Muscle layer of colon (tissue), 2 donors: ENCODE measurements around the gene RXFP4.
"Not testable (repeated sequence)": the region's sequence is repeated elsewhere in the genome, so short reads cannot be mapped to it uniquely, and the experiment has no call there.

Experiments
- H3K27ac ChIP-seq: one replicate; pipeline ENCODE4 v1.7.0; 2013; ENCODE audit warnings: low read depth, mild to moderate bottlenecking, low read length, moderate library complexity
- H3K27me3 ChIP-seq, 2 donors: one replicate each; pipeline ENCODE4 v1.7.0; 2013; ENCODE audit warnings: low read length in 2 of 2, mild to moderate bottlenecking in 2 of 2; ENCODE audit not compliant: insufficient read depth in 2 of 2, control insufficient read depth in 1 of 2
- H3K36me3 ChIP-seq: one replicate; pipeline ENCODE4 v1.7.0; 2013; ENCODE audit warnings: mild to moderate bottlenecking, low read length; ENCODE audit not compliant: insufficient read depth
- H3K4me1 ChIP-seq: one replicate; pipeline ENCODE4 v1.7.0; 2013; ENCODE audit warnings: mild to moderate bottlenecking, low read length; ENCODE audit not compliant: insufficient read depth
- H3K4me3 ChIP-seq, 2 donors: one replicate each; pipeline ENCODE4 v1.7.0; 2013; ENCODE audit warnings: low read length in 2 of 2, low read depth in 1 of 2, mild to moderate bottlenecking in 1 of 2, moderate library complexity in 1 of 2
- H3K9ac ChIP-seq: one replicate; pipeline ENCODE4 v1.7.0; 2013; ENCODE audit warnings: low read length
- H3K9me3 ChIP-seq: one replicate; pipeline ENCODE4 v1.7.0; 2013; ENCODE audit warnings: mild to moderate bottlenecking, low read length
- donor health status: abdominal sarcoma.
- donor health status: Adenocarcinoma of cecum.

Gene RXFP4, protein sequence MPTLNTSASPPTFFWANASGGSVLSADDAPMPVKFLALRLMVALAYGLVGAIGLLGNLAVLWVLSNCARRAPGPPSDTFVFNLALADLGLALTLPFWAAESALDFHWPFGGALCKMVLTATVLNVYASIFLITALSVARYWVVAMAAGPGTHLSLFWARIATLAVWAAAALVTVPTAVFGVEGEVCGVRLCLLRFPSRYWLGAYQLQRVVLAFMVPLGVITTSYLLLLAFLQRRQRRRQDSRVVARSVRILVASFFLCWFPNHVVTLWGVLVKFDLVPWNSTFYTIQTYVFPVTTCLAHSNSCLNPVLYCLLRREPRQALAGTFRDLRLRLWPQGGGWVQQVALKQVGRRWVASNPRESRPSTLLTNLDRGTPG

DNA sequence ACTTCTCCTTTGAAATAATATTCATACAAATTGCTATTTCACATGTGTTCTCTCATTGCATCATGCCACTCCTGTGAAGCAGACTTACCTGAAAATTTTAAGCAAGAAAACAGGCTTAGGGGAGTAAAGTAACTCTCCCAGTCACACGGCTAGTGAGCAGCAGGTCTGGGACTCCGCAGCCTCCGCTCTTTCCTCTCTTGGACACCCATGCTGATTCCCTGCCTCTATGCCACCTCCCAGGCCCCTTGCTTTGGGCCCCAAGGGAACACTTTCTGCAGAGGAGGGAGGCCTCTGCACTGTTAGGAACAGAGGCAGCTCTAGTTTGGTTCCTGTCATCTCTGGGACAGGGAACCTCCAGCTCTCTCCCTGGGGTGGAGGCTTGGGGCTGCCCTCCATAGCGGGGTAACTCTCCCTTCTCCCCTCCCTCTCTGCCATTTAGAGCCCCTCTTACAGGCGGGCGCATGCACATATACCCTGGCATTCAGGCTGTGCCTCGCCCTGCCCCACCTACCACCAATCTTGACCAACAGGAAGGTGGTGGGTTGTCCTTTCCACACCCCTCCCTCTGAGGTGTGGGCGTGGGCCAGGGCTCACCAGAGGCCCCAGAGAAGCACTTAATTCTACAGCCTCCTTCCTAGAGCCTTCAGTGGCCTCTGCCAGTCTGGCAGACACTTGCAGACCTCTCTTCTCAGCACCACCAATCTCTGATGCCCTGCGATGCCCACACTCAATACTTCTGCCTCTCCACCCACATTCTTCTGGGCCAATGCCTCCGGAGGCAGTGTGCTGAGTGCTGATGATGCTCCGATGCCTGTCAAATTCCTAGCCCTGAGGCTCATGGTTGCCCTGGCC lies at the start of gene RXFP4:
Gene RXFP4 (plus strand): TSS at position 646 of the 852 bp plus-strand sequence. CDS start 72 bp downstream, at position 718.
- no peak within 1 kb of the TSS for H3K27ac ChIP-seq
- no peaks in the 10 kb centered on the region for H3K4me1 ChIP-seq
- no peaks in the 10 kb centered on the region for H3K36me3 ChIP-seq
- no peak within 1 kb of the TSS for H3K4me3 ChIP-seq
- no peaks in the 10 kb centered on the region for H3K27me3 ChIP-seq
- H3K9me3 ChIP-seq, result no peaks in the 10 kb centered on the region
- H3K9ac ChIP-seq, result no peak within 1 kb of the TSS

DNA sequence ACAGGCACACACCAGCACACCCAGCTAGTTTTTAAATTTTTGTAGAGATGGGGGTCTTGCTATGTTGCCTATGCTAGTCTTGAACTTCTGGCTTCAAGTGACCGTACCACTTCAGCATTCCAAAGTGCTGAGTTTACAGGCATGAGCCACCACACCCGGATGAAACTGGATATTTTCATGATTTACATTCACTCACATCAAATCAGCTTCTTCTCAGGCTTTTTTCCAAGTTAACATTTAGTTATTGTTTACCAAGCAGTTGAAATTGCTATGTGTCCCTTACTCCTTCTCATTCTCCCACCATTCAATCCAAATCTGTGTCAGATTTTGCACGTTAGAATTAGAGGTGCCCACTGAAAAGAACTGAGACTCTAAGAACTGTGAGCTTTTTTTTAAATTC lies 48.6 kb upstream of the RXFP4 start:
- peaks cover 9% of the 10 kb centered on the region for H3K4me1 ChIP-seq
- no peak overlapping the region for H3K9ac ChIP-seq
- H3K4me3 ChIP-seq, result no peak overlapping the region
- H3K36me3 ChIP-seq, result peaks cover 10% of the 10 kb centered on the region
- H3K27ac ChIP-seq, result no peak overlapping the region
- no peaks in the 10 kb centered on the region for H3K27me3 ChIP-seq
- no peaks in the 10 kb centered on the region for H3K9me3 ChIP-seq

DNA sequence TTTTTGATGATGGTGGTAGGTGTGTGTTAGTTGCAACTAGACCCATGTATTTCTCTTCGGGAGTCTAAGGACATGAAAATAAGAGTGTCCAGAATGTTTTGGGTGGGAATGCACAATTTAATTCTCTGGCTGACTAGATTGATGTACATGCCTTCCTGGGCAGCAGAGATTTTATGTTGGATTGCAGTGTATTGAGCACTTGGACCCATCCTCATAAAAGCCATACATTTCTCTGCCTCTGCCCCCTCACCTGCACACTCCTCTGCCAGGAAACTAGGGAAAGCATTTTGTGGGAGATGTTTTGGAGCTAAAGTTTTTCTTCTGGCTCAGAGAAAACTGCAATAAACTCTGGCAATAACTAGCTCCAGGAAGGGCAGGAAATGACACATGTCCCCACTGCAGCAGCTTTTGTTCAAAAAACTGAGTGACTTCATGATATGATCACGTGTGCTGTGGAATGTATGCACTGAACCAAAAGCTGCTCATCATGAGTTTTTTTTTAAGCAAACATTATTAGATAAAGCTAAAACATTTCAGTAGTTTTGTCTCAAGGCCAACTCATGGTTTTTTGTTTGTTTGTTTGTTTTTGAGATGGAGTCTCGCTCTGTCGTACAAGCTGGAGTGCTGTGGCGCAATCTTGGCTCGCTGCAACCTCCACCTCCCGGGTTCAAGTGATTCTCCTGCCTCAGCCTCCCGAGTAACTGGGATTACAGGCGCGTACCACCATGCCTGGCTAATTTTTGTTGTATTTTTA lies 47.9 kb upstream of the RXFP4 start:
- Histone ChIP-seq H3K27ac (no peak overlapping the region), H3K36me3 (peaks cover 12% of the 10 kb centered on the region), H3K9ac (no peak overlapping the region), H3K9me3 (no peaks in the 10 kb centered on the region), H3K27me3 (no peaks in the 10 kb centered on the region), H3K4me3 (no peak overlapping the region), H3K4me1 (peaks cover 9% of the 10 kb centered on the region)

DNA sequence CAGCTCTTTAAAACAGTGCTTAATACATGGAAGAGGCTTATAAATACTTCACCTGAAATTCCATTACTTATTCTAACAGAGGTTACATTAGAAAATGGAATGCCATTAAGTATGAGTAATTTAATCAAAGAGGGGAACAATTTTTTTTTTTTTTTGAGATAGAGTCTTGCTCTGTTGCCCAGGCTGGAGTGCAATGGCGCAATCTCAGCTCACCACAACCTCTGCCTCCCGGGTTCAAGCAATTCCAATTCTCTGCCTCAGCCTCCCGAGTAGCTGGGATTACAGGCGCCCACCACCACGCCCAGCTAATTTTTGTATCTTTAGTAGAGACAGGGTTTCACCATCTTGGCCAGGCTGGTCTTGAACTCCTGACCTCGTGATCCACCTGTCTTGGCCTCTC lies 45.8 kb upstream of the RXFP4 start:
- not testable (repeated sequence) for H3K9ac ChIP-seq, H3K27me3 ChIP-seq
- peaks cover 33% of the 10 kb centered on the region for H3K36me3 ChIP-seq

DNA sequence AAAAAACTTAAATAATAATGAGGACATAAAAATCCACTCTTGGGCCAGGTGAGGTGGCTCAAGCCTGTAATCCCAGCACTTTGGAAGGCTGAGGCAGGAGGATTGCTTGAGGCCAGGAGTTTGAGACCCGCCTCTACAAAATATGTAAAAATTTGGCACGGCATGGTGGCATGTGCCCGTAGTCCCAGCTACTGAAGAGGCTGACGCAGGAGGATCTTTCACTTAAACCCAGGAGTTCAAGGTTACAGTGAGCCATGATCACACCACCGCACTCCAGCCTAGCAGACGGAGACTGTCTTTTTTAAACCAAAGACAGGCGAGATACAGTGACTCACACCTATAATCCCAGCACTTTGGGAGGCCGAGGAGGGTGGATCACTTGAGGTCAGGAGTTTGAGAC lies 45.0 kb upstream of the RXFP4 start:
- H3K9ac ChIP-seq, H3K4me3 ChIP-seq, H3K4me1 ChIP-seq, H3K9me3 ChIP-seq, H3K27me3 ChIP-seq, H3K27ac ChIP-seq: not testable (repeated sequence)
- peaks cover 39% of the 10 kb centered on the region for H3K36me3 ChIP-seq

More for the DNA sequence above, 45.8 kb upstream of the RXFP4 start:
- H3K27ac ChIP-seq, H3K4me1 ChIP-seq, H3K4me3 ChIP-seq, H3K9me3 ChIP-seq: not testable (repeated sequence)

DNA sequence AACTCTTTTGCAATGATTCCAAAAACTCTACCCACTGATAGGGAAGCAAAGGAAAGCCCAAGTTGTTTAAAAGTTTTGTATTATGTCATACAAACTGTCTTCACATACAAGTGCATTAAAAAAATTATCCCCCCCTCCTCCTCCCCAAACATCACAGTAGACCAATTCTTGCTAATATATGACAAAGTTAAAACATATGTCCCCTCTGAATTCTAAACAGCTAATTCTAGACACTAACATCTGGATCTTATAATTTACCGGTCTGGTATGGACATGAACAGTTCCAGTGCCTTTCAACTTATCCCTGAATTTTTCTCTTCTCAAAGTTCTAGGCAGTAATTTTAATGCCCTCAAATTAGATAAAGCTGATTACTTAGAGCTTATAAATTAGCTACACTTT lies 43.7 kb upstream of the RXFP4 start:
- peaks cover 9% of the 10 kb centered on the region for H3K4me1 ChIP-seq
- no peaks in the 10 kb centered on the region for H3K9me3 ChIP-seq
- no peak overlapping the region for H3K4me3 ChIP-seq
- peaks cover 42% of the 10 kb centered on the region for H3K36me3 ChIP-seq
- H3K27ac ChIP-seq, result no peak overlapping the region
- no peaks in the 10 kb centered on the region for H3K27me3 ChIP-seq
- H3K9ac ChIP-seq, result no peak overlapping the region

DNA sequence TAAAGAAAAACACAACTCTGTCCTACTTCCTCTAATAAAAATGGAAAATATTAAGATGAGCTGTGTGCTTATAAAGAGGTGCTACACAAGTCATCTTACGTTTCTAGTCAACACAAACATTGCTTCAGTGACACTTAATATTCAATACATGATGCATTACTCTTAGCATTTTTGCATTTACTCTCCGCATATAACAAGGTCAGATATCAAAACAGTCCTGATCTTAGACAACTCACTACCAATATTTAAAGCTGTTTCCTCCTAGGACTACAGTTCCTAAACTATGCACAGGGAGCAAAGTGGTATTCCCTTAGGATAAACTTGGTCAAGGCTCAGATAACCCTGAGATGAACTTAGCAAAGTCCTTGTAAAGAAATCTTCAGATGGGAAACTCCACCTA lies 42.5 kb upstream of the RXFP4 start:
- H3K9ac ChIP-seq, result no peak overlapping the region
- H3K4me1 ChIP-seq, result peaks cover 2% of the 10 kb centered on the region
- peaks cover 48% of the 10 kb centered on the region for H3K36me3 ChIP-seq

DNA sequence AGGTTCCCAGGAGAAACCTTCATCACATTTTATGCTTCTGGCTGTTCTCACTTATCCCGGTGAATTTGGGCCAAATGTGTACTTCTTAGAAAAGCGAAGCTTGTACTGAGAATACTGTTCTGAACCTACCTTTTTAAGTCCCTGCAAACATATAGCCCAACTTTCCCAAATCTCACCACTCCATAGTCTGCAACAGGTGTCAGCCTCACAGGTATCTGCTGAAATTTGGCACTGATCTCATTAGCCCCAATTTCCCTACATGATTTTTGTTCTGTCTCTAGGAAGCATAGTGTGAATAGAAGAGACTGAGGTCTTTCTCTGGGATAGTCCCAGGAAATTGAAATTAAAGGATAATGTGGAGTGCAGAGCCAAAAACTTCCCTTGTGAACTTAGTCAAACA lies 41.8 kb upstream of the RXFP4 start:
- no peaks in the 10 kb centered on the region for H3K4me1 ChIP-seq
- no peaks in the 10 kb centered on the region for H3K9me3 ChIP-seq
- H3K27ac ChIP-seq, result no peak overlapping the region
- H3K27me3 ChIP-seq, result no peaks in the 10 kb centered on the region
- H3K9ac ChIP-seq, result no peak overlapping the region
- no peak overlapping the region for H3K4me3 ChIP-seq
- peaks cover 56% of the 10 kb centered on the region for H3K36me3 ChIP-seq

More for the DNA sequence above, 42.5 kb upstream of the RXFP4 start:
- H3K27ac ChIP-seq, result no peak overlapping the region
- no peaks in the 10 kb centered on the region for H3K27me3 ChIP-seq
- no peak overlapping the region for H3K4me3 ChIP-seq
- H3K9me3 ChIP-seq, result no peaks in the 10 kb centered on the region

DNA sequence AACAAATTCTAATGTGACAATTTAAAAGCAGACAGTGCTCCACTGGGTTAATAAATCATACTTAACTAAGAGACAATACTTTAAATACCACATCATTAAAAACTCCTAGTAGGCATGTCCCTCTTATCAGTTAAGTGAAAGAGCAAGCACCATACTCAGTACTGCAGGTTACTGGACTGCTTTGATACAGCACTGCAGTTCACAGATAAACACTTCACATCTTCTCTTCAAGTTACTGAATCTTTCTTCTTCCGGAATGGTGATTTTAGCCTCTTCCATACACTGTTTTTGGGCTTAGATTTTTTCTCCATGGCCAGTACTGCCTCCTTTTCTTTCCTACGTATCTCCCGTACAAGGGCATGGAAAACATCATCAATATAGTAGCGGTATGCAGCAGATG lies 41.3 kb upstream of the RXFP4 start:
- H3K9ac ChIP-seq, result no peak overlapping the region
- no peak overlapping the region for H3K27ac ChIP-seq
- H3K36me3 ChIP-seq, result peaks cover 61% of the 10 kb centered on the region
- H3K4me1 ChIP-seq, result no peaks in the 10 kb centered on the region
- no peak overlapping the region for H3K4me3 ChIP-seq
- H3K27me3 ChIP-seq, result no peaks in the 10 kb centered on the region
- no peaks in the 10 kb centered on the region for H3K9me3 ChIP-seq

DNA sequence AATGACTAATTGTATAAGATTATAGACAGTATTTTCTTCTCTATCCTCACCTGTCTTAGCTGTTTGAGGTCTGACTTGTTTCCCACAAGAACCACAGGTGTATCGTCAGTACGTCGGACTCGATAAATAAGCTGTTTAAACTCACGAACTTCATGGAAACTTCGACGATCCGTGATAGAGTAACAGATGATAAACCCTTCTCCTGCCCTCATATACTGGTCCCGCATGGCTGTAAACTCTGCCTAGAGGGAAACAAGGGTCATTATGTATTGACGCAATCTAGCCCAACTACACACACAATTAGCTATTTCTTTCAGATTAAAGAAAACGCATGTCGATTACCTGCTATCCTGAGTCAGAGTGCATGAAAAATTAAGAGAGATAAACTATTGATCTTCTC lies 37.2 kb upstream of the RXFP4 start:
- peaks cover 44% of the 10 kb centered on the region for H3K36me3 ChIP-seq
- no peak overlapping the region for H3K27ac ChIP-seq
- H3K4me3 ChIP-seq, result no peak overlapping the region
- no peaks in the 10 kb centered on the region for H3K9me3 ChIP-seq
- no peaks in the 10 kb centered on the region for H3K27me3 ChIP-seq
- H3K4me1 ChIP-seq, result peaks cover 1% of the 10 kb centered on the region
- no peak overlapping the region for H3K9ac ChIP-seq

DNA sequence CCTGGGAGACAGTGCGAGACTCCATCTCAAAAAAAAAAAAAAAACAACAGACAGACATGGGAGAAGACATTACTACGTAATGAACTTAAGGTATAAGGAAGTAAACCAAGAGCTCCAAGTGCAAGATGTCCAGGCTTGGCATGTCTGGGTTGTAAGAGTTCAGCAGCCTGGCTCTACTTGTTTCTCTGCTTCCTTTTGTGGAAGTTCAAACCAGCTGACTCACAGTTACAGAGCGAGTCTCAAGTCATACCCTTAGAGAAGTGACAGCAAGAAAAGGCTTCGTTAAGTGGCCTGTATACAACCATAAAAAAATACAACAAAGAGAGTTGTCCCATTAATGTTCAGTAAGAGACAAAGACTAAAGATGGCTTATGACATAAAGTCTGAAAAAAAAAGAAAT lies 31.5 kb upstream of the RXFP4 start:
- Histone ChIP-seq H3K4me1 (peaks cover 17% of the 10 kb centered on the region), H3K4me3 (peak overlapping the region in 1 of 2 donors; percentile 82), H3K9me3 (no peaks in the 10 kb centered on the region), H3K36me3 (peaks cover 23% of the 10 kb centered on the region), H3K9ac (peak overlapping the region; percentile 80), H3K27me3 (no peaks in the 10 kb centered on the region), H3K27ac (peak overlapping the region; percentile 54)
